ELR (cell line): ENCODE measurements around the gene SDK1.

Experiments used
- DNase-seq: peaks from one replicate; pipeline ENCODE4 v3.0.0-alpha.2; 2015; ENCODE audit warnings: low read depth

SDK1 gene

GRCh38 chr7:4182605-4183300 is 881.7 kb downstream of the SDK1 start:
- no peak for DNase-seq

GRCh38 chr7:4184653-4185052 is 883.6 kb downstream of the SDK1 start:
- no peak for DNase-seq

- DNase-seq, result no peak
Observed at GRCh38 chr7:4185136-4185535, 884.1 kb downstream of the SDK1 start.

GRCh38 chr7:4185721-4186512 is 884.9 kb downstream of the SDK1 start:
- DNase-seq, result no peak

GRCh38 chr7:4186513-4186780 is 885.4 kb downstream of the SDK1 start:
- DNase-seq, result no peak

GRCh38 chr7:4188651-4189050 is 887.6 kb downstream of the SDK1 start:
- DNase-seq, result no peak

- DNase-seq, result no peak
Observed at GRCh38 chr7:4189131-4189570, 888.1 kb downstream of the SDK1 start.

GRCh38 chr7:4190010-4190981 is 889.2 kb downstream of the SDK1 start:
- DNase-seq, result no peak

- DNase-seq, result no peak
Observed at GRCh38 chr7:4191046-4191445, 890.0 kb downstream of the SDK1 start.

DNA sequence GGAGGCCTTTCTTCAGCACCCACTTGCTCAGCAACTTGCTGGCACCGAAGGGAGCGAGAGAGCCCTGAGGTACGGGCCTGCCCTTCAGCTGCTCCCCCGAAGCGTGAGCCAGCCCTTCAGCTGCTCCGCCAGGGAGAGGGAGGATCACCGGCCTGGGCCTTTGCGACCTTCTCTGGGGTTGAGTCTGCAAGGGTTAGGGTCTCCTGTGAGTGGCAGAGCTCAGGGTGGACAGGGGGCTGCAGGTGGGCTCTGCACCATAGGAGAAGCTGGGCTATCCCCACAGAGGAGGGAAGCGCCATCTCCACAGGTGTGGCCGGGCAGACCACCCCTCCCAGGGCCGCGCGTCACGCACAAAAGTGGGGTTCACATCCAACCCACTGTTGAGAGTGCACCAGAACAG is 890.5 kb downstream of the SDK1 start:
- no peak for DNase-seq

GRCh38 chr7:4195660-4196059 is 894.6 kb downstream of the SDK1 start:
- no peak for DNase-seq

DNA sequence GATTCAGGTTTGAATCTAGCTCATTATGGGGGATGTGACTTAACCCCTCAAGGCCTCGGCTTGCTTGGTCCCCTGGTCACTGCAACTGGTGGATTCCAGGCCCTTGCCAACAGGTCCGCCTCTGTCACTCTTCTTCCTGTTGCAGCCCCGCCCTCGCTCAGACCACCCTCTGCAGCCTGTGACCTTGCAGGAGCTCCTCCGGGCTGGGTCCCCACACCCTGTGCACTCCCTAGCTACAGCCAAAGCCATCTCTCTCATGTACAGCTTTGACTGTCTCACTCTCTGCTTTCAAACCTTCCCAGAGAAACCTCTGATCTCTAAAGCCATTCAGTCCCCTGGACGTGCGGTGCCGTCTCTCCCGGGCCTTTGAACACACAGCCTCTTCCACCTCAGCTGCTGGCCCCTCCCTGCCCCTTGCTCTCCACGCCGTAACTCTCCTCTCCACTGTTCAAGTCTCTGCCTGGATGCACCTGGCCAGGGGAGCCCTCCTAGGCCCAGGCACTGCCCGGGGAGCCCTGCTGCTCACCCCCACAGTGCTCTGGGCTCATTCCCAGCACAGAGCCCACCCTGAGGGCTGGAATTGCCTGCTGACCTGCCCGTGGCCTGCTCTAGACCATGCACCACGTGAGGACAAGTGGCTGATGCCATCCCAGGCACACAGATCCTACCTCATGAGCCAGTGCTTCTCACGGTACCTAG is 895.2 kb downstream of the SDK1 start:
- DNase-seq, result no peak

DNA sequence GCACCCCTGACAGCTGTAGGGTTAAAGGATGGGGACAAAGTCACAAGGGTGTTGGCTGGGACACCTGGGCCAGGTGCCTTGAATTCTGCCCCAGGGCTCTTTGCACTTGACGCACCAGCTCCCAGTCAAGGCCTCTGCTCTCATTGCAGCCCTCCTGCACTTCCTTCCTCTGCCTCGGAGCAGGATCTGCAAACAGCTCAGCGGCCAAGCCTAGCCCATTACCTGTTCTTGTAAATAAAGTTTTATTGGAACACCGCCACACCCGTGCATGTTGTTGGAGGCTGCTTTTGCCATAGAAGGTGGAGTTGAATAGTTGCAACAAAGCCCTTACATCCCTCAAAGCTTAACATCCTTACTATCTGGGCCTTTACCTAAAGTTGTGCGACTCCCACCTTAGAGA is 897.2 kb downstream of the SDK1 start:
- DNase-seq, result no peak

- no peak for DNase-seq
Observed at GRCh38 chr7:4200546-4201094, 899.6 kb downstream of the SDK1 start.

GRCh38 chr7:4201566-4201965 is 900.5 kb downstream of the SDK1 start:
- DNase-seq, result no peak

GRCh38 chr7:4202154-4202736 is 901.2 kb downstream of the SDK1 start:
- DNase-seq, result no peak

DNA sequence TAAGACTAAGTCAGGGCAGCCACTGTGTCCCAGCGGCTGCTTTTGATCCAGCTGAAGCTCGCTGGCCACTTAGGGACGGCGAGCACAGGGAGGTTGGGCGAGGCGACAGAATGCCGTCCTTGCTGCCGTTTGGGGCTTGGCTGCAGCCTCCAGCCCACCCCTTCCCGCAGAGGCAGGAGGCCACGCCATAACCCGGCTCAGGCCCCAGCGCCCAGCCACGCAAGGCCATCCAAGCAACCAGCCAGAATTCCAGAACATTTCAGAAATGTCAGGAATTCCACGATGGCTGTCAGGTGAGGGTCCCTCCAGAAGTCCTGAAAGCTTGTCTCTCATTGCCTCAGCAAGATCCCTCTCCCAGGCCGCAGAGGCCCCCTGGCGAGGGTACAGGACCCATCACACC is 901.9 kb downstream of the SDK1 start:
- no peak for DNase-seq

DNA sequence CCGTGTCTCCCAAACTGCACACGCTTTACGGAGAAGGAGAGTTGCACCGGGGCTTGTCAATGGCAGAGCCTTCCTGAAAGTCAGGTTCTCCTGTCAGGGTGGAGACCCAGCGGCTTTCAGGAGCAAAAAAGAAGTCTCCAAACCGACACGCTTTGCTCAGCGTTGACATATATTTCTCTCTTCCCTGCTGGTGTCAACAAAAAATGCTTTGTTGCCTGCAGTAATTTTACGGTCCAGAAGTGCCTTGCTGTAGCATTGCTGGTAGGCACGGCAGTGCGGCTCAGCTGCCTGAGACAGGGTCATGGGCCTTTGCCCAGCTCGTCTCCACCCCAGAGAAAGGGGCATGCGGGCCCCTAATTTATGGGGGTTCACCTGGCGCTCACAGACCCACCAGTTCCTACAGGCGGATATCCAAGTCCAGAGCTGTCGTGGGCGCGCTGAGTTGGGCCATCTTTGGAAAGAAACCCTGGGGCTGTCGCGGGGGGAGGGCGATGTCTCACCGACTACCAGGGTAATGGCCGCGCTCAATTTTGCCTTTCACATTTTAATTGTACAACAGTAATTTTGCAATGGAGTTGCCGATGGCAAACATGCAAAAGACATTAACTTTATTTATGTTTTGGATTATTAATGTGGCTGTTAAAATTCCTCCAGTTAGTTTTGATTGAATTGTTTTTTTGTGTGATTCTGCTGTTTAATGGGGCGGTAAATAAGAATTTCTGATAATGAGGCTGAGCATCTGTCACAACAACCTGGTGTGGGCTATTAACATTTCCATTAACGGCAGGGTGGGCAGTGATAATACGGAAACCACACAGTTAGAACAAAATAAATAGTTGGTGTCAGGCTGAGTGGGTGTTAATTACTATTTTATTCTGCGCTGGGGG is 902.8 kb downstream of the SDK1 start:
- DNase-seq, result no peak

DNA sequence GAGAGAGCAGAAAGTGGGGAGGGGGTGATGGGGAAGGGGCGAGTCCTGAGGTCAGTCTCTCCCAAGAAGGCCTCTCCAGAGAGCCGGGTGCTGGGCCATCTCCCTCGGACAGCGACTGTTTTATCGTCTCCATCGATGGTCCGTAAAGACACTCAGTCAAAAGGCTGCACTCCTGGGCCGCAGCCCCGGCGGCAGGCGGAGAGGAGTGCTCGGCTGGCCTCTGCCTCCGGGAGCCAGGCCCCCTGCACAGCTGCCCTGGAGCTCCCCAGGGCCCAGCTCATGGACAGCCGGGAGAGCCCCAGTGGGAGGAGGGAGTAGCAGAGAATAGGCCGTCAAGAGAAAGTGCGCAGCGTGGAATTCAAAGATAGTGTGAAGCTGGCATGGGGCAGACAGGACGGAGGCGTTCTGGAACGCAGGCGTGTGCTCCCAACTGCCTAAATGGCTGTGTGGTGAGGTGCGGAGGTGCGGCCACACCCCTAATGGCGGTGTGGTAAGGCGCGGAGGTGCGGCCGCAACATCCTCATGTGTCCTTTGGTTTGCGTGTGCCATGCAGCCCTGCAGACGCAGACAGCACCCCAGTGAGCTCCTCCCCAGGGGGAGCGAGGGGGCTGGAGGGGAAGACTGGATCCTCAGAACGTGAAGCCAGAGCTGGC is 903.6 kb downstream of the SDK1 start:
- no peak for DNase-seq

DNA sequence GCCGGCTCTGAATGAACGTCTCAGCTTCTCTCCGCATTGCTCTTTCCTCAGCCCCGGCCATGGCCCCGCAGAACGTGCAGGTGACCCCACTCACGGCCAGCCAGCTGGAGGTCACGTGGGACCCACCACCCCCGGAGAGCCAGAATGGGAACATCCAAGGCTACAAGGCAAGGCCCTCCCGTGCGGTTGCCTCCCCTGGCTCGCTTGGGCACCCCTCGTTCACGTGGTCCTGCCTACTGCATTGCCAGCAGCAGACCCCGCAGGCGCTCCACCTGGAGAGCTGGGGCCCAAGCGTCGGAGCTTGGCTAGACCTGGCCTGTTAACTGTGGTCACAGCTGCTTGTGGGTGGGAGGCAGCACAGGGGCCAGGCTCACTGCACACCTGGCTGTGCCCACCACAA is 904.8 kb downstream of the SDK1 start:
- DNase-seq, result no peak
